ENCODE results near the gene DDX18. TPM values are rescaled to one million over a fixed set of nuclear protein-coding genes. Genes with fewer than 3 reads are reported as not detected.

The DDX18 gene
- polyA plus RNA-seq, 1 of the 3 experiments (the other 2 are of a cell fraction) = 24.1 TPM

DNA sequence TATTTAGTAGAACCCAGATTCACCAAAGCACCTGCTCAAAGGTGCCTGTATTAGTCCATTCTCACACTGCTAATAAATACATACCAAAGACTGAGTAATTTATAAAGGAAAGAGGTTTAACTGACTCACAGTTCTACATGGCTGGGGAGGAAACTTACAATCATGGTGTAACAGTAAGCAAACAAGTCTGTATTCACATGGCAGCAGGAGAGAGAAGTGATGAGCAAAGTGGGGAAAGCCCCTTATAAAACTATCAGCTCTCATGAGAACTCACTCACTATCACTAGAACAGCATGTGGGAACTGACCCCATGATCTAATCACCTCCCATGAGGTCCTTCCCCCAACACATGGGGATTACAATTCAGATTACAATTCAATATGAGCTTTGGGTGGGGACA, 28.0 kb upstream of the DDX18 start:
- H3K9me3 ChIP-seq = no peaks in the 10 kb centered on the region
- no peak overlapping the region for H2AFZ ChIP-seq (ENCODE audit: low read depth)
- CTCF ChIA-PET = interaction anchor here (0.8 to 2.0 kb wide), 10 partner anchors 9 to 1140 kb away, joined by 3 to 12 read pairs (median 4); no protein-coding TSS in a partner anchor
- POLR2A ChIA-PET = no interaction called here
- H3K4me3 ChIP-seq (ENCODE audit: low read depth in 2 of 2, low read length in 1 of 2) = no peak overlapping the region
- no peak for TF ChIP-seq NFIC (IDR thresholded peaks at IDR 0.05; ENCODE audit: borderline replicate concordance)
- TF ChIP-seq CHD2 (IDR thresholded peaks at IDR 0.05; ENCODE audit: low read length, partially characterized antibody) = no peak
- no peak for TF ChIP-seq MEF2A (IDR thresholded peaks at IDR 0.05; ENCODE audit: borderline replicate concordance, low read depth)
- TF ChIP-seq FOSL2 (IDR thresholded peaks at IDR 0.05; ENCODE audit: borderline replicate concordance, low read depth) = no peak
- H3K4me2 ChIP-seq = no peak overlapping the region
- no peaks in the 10 kb centered on the region for H3K27me3 ChIP-seq (ENCODE audit: insufficient read depth)
- no peaks in the 10 kb centered on the region for H4K20me1 ChIP-seq (ENCODE audit: insufficient read depth)
- no peaks in the 10 kb centered on the region for H3F3A ChIP-seq (replicated peaks; ENCODE audit: insufficient read depth)
- H3K27ac ChIP-seq (ENCODE audit: low read depth in 2 of 2, low read length in 1 of 2) = no peak overlapping the region
- no peak for DNase-seq
- H3K36me3 ChIP-seq (replicated peaks in 1 of 2; ENCODE audit: control insufficient read depth in 1 of 2, insufficient read depth in 2 of 2, low read length in 1 of 2) = no peaks in the 10 kb centered on the region
- H3K4me1 ChIP-seq (ENCODE audit: control insufficient read depth in 1 of 2, insufficient read depth in 2 of 2, low read depth in 1 of 2, low read length in 1 of 2) = no peaks in the 10 kb centered on the region
- no peaks in the 10 kb centered on the region for H3K9me2 ChIP-seq
- H3K9ac ChIP-seq = no peak overlapping the region
- H3K79me2 ChIP-seq (ENCODE audit: insufficient read depth) = no peaks in the 10 kb centered on the region

GRCh38 chr2:117789505-117789904, 25.0 kb upstream of the DDX18 start:
- no peaks in the 10 kb centered on the region for H3K79me2 ChIP-seq (ENCODE audit: insufficient read depth)
- TF ChIP-seq RXRA (IDR thresholded peaks at IDR 0.05; ENCODE audit: borderline replicate concordance, low read depth) (no peak), MXI1 (IDR thresholded peaks at IDR 0.05; ENCODE audit: low read depth, low read length) (no peak), EZH2phosphoT487 (IDR thresholded peaks at IDR 0.05; ENCODE audit: borderline replicate concordance, low read depth) (no peak), FOXJ3 (CRISPR knock-in tag; IDR thresholded peaks at IDR 0.05) (no peak), JUND (IDR thresholded peaks at IDR 0.05) (no peak), GATA2 (CRISPR knock-in tag; IDR thresholded peaks at IDR 0.05) (no peak), FOXM1 (IDR thresholded peaks at IDR 0.05; ENCODE audit: low read depth) (no peak), YY1 (IDR thresholded peaks at IDR 0.05; ENCODE audit: low read depth) (no peak), RAD21 (IDR thresholded peaks at IDR 0.05; ENCODE audit: low read length) (no peak), SIN3A (IDR thresholded peaks at IDR 0.05; ENCODE audit: borderline replicate concordance, low read depth, low read length) (no peak), RCOR1 (IDR thresholded peaks at IDR 0.05; ENCODE audit: low read length) (no peak), POLR2AphosphoS5 (IDR thresholded peaks at IDR 0.05; ENCODE audit: low read depth, low read length) (no peak), REST (IDR thresholded peaks at IDR 0.05; ENCODE audit: low read depth, low read length) (no peak), TEAD4 (IDR thresholded peaks at IDR 0.05; ENCODE audit: borderline replicate concordance, insufficient read depth) (no peak), CHD2 (IDR thresholded peaks at IDR 0.05; ENCODE audit: low read length, partially characterized antibody) (no peak), TAF1 (IDR thresholded peaks at IDR 0.05; ENCODE audit: borderline replicate concordance, low read depth, low read length) (no peak), ELF1 (IDR thresholded peaks at IDR 0.05) (no peak)
- TF ChIP-seq, protein P1, sequence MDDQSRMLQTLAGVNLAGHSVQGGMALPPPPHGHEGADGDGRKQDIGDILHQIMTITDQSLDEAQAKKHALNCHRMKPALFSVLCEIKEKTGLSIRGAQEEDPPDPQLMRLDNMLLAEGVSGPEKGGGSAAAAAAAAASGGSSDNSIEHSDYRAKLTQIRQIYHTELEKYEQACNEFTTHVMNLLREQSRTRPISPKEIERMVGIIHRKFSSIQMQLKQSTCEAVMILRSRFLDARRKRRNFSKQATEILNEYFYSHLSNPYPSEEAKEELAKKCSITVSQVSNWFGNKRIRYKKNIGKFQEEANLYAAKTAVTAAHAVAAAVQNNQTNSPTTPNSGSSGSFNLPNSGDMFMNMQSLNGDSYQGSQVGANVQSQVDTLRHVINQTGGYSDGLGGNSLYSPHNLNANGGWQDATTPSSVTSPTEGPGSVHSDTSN (IDR thresholded peaks at IDR 0.05) = no peak
- TF ChIP-seq, protein P2, sequence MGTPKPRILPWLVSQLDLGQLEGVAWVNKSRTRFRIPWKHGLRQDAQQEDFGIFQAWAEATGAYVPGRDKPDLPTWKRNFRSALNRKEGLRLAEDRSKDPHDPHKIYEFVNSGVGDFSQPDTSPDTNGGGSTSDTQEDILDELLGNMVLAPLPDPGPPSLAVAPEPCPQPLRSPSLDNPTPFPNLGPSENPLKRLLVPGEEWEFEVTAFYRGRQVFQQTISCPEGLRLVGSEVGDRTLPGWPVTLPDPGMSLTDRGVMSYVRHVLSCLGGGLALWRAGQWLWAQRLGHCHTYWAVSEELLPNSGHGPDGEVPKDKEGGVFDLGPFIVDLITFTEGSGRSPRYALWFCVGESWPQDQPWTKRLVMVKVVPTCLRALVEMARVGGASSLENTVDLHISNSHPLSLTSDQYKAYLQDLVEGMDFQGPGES (IDR thresholded peaks at IDR 0.05; ENCODE audit: low read depth, low read length) = no peak
- no peak for DNase-seq
- H3K27ac ChIP-seq (ENCODE audit: low read depth in 2 of 2, low read length in 1 of 2) = no peak overlapping the region
- no peak overlapping the region for H3K4me3 ChIP-seq (ENCODE audit: low read depth in 2 of 2, low read length in 1 of 2)
- H3K9me2 ChIP-seq = no peaks in the 10 kb centered on the region
- H3K4me1 ChIP-seq (ENCODE audit: control insufficient read depth in 1 of 2, insufficient read depth in 2 of 2, low read depth in 1 of 2, low read length in 1 of 2) = no peaks in the 10 kb centered on the region
- no peaks in the 10 kb centered on the region for H3K27me3 ChIP-seq (ENCODE audit: insufficient read depth)
- H3K9ac ChIP-seq = no peak overlapping the region
- POLR2A ChIA-PET = no interaction called here
- no peaks in the 10 kb centered on the region for H4K20me1 ChIP-seq (ENCODE audit: insufficient read depth)
- H3K4me2 ChIP-seq = no peak overlapping the region
- H3F3A ChIP-seq (replicated peaks; ENCODE audit: insufficient read depth) = no peaks in the 10 kb centered on the region
- H3K36me3 ChIP-seq (replicated peaks in 1 of 2; ENCODE audit: control insufficient read depth in 1 of 2, insufficient read depth in 2 of 2, low read length in 1 of 2) = no peaks in the 10 kb centered on the region
- H2AFZ ChIP-seq (ENCODE audit: low read depth) = no peak overlapping the region
- CTCF ChIA-PET = no interaction called here
- no peaks in the 10 kb centered on the region for H3K9me3 ChIP-seq
